ENCODE results near the gene OSBP2.

OSBP2 gene

GRCh38 chr22:30824096-30824495, 129.4 kb downstream of the OSBP2 start:
- no peak overlapping the region for H3K4me3 ChIP-seq (ENCODE audit: low read depth, low read length)
- no peak for DNase-seq (ENCODE audit: low read depth)
- TF ChIP-seq CTCF (IDR thresholded peaks at IDR 0.05; ENCODE audit: insufficient read depth, low read depth, low read length, missing control alignments) = no peak

GRCh38 chr22:30824711-30825110, 130.0 kb downstream of the OSBP2 start:
- no peak for DNase-seq (ENCODE audit: low read depth)
- no peak for TF ChIP-seq CTCF (IDR thresholded peaks at IDR 0.05; ENCODE audit: insufficient read depth, low read depth, low read length, missing control alignments)
- H3K4me3 ChIP-seq (ENCODE audit: low read depth, low read length) = no peak overlapping the region

- no peak for TF ChIP-seq CTCF (IDR thresholded peaks at IDR 0.05; ENCODE audit: insufficient read depth, low read depth, low read length, missing control alignments)
- no peak for DNase-seq (ENCODE audit: low read depth)
- H3K4me3 ChIP-seq (ENCODE audit: low read depth, low read length) = no peak overlapping the region
These were observed 131.2 kb downstream of the OSBP2 start for GRCh38 chr22:30825711-30826505.

- no peak for DNase-seq (ENCODE audit: low read depth)
- no peak for TF ChIP-seq CTCF (IDR thresholded peaks at IDR 0.05; ENCODE audit: insufficient read depth, low read depth, low read length, missing control alignments)
- H3K4me3 ChIP-seq (ENCODE audit: low read depth, low read length) = no peak overlapping the region
These were observed 132.1 kb downstream of the OSBP2 start for GRCh38 chr22:30826670-30827355.

- TF ChIP-seq CTCF (IDR thresholded peaks at IDR 0.05; ENCODE audit: insufficient read depth, low read depth, low read length, missing control alignments) = no peak
- no peak for DNase-seq (ENCODE audit: low read depth)
- H3K4me3 ChIP-seq (ENCODE audit: low read depth, low read length) = no peak overlapping the region
These were observed 133.0 kb downstream of the OSBP2 start for GRCh38 chr22:30827646-30828045.

GRCh38 chr22:30828187-30829155, 133.8 kb downstream of the OSBP2 start:
- no peak for TF ChIP-seq CTCF (IDR thresholded peaks at IDR 0.05; ENCODE audit: insufficient read depth, low read depth, low read length, missing control alignments)
- no peak for DNase-seq (ENCODE audit: low read depth)

More at GRCh38 chr22:30828187-30829155, 133.8 kb downstream of the OSBP2 start:
- no peak overlapping the region for H3K4me3 ChIP-seq (ENCODE audit: low read depth, low read length)
